HUES48 (cell line): ENCODE results near the gene SOX10.
"Not testable (repeated sequence)": the region's sequence is repeated elsewhere in the genome, so short reads cannot be mapped to it uniquely, and the experiment has no call there.

Experiments used
- H3K27ac ChIP-seq: one replicate; pipeline ENCODE4 v1.7.0; 2013; ENCODE audit warnings: low read depth, low read length, inconsistent platforms
- H3K27me3 ChIP-seq: 2 replicates; pipeline ENCODE4 v1.6.1; 2013; ENCODE audit warnings: mild to moderate bottlenecking, low read length; ENCODE audit not compliant: control insufficient read depth, insufficient read depth
- H3K36me3 ChIP-seq: 2 replicates; pipeline ENCODE4 v1.6.1; 2013; ENCODE audit warnings: low read length; ENCODE audit not compliant: control insufficient read depth, insufficient read depth
- H3K4me1 ChIP-seq: 2 replicates; pipeline ENCODE4 v1.6.1; 2013; ENCODE audit warnings: mild to moderate bottlenecking, low read length; ENCODE audit not compliant: control insufficient read depth, insufficient read depth
- H3K4me3 ChIP-seq: 2 replicates; pipeline ENCODE4 v1.5.1; 2013; ENCODE audit warnings: mild to moderate bottlenecking, low read depth, low read length
- H3K9ac ChIP-seq: 2 replicates; pipeline ENCODE4 v1.6.1; 2013; ENCODE audit warnings: mild to moderate bottlenecking, low read depth, low read length, moderate library complexity
- H3K9me3 ChIP-seq: 2 replicates; pipeline ENCODE4 v1.6.1; 2013; ENCODE audit warnings: low read length; ENCODE audit not compliant: control insufficient read depth, insufficient read depth

SOX10 gene

GRCh38 chr22:37955825-37956397 is 28.4 kb downstream of the SOX10 start:
- peaks cover 42% of the 10 kb centered on the region for H3K36me3 ChIP-seq

GRCh38 chr22:37954686-37955085 is 29.7 kb downstream of the SOX10 start:
- Histone ChIP-seq H3K27me3 (peaks cover 8% of the 10 kb centered on the region), H3K9ac (no peak overlapping the region), H3K9me3 (no peaks in the 10 kb centered on the region), H3K27ac (no peak overlapping the region), H3K36me3 (peaks cover 30% of the 10 kb centered on the region), H3K4me3 (peak overlapping the region; percentile 86), H3K4me1 (peaks cover 7% of the 10 kb centered on the region; the same call in 1 of the 2 replicates)

More at GRCh38 chr22:37955825-37956397, 28.4 kb downstream of the SOX10 start:
- not testable (repeated sequence) for H3K27ac ChIP-seq, H3K27me3 ChIP-seq, H3K9ac ChIP-seq, H3K4me3 ChIP-seq, H3K9me3 ChIP-seq, H3K4me1 ChIP-seq

GRCh38 chr22:37953437-37954179 is 30.7 kb downstream of the SOX10 start, which contains the start of the genes C22orf23 and POLR2F:
TSS of gene C22orf23 (minus strand) at chr22:37953601. CDS start at chr22:37953149, 452 bp downstream.
TSS of gene POLR2F (plus strand) at chr22:37953699. CDS start at chr22:37953788, 89 bp downstream.
- Histone ChIP-seq H3K36me3 (peaks cover 20% of the 10 kb centered on the region), H3K9me3 (no peaks in the 10 kb centered on the region), H3K27ac (peak within 1 kb of the TSS; percentile 32), H3K27me3 (peaks cover 8% of the 10 kb centered on the region), H3K4me3 (peak within 1 kb of the TSS; percentile 86), H3K4me1 (peaks cover 7% of the 10 kb centered on the region; the same call in 1 of the 2 replicates), H3K9ac (peak within 1 kb of the TSS; percentile 62)

- Histone ChIP-seq H3K9ac (no peak overlapping the region), H3K4me3 (peak overlapping the region; percentile 86), H3K36me3 (peaks cover 16% of the 10 kb centered on the region), H3K27me3 (peaks cover 8% of the 10 kb centered on the region), H3K9me3 (no peaks in the 10 kb centered on the region), H3K27ac (no peak overlapping the region), H3K4me1 (peaks cover 7% of the 10 kb centered on the region; the same call in 1 of the 2 replicates)
Observed at GRCh38 chr22:37953062-37953436, 31.3 kb downstream of the SOX10 start.

GRCh38 chr22:37952629-37953028 is 31.7 kb downstream of the SOX10 start:
- not testable (repeated sequence) for H3K4me1 ChIP-seq, H3K9me3 ChIP-seq, H3K9ac ChIP-seq, H3K27ac ChIP-seq, H3K27me3 ChIP-seq
- H3K36me3 ChIP-seq: peaks cover 12% of the 10 kb centered on the region
- peak overlapping the region; percentile 86 for H3K4me3 ChIP-seq

GRCh38 chr22:37951305-37951704 is 33.0 kb downstream of the SOX10 start:
- Histone ChIP-seq H3K4me1 (peaks cover 7% of the 10 kb centered on the region; the same call in 1 of the 2 replicates), H3K9ac (no peak overlapping the region), H3K27ac (no peak overlapping the region), H3K36me3 (no peaks in the 10 kb centered on the region), H3K4me3 (no peak overlapping the region), H3K27me3 (peaks cover 8% of the 10 kb centered on the region), H3K9me3 (no peaks in the 10 kb centered on the region)

- not testable (repeated sequence) for H3K27ac ChIP-seq, H3K9me3 ChIP-seq, H3K36me3 ChIP-seq, H3K4me1 ChIP-seq, H3K27me3 ChIP-seq, H3K9ac ChIP-seq, H3K4me3 ChIP-seq
Observed at GRCh38 chr22:37947142-37947795, 37.1 kb downstream of the SOX10 start.

- H3K27ac ChIP-seq: not testable (repeated sequence)
- peaks cover 13% of the 10 kb centered on the region; the same call in 1 of the 2 replicates for H3K36me3 ChIP-seq
Observed at GRCh38 chr22:37944423-37944822, 39.9 kb downstream of the SOX10 start.

GRCh38 chr22:37943825-37944198 is 40.5 kb downstream of the SOX10 start:
- Histone ChIP-seq H3K9ac (no peak overlapping the region), H3K27ac (no peak overlapping the region), H3K4me3 (no peak overlapping the region), H3K27me3 (no peaks in the 10 kb centered on the region), H3K4me1 (no peaks in the 10 kb centered on the region), H3K36me3 (peaks cover 19% of the 10 kb centered on the region), H3K9me3 (no peaks in the 10 kb centered on the region)

More at GRCh38 chr22:37944423-37944822, 39.9 kb downstream of the SOX10 start:
- H3K9me3 ChIP-seq, H3K27me3 ChIP-seq, H3K9ac ChIP-seq, H3K4me3 ChIP-seq, H3K4me1 ChIP-seq: not testable (repeated sequence)

- H3K36me3 ChIP-seq: peaks cover 19% of the 10 kb centered on the region
- no peak overlapping the region for H3K4me3 ChIP-seq
- H3K27ac ChIP-seq: no peak overlapping the region
- H3K27me3 ChIP-seq: no peaks in the 10 kb centered on the region
- H3K9ac ChIP-seq: no peak overlapping the region
- no peaks in the 10 kb centered on the region for H3K4me1 ChIP-seq
- no peaks in the 10 kb centered on the region for H3K9me3 ChIP-seq
Observed at GRCh38 chr22:37943136-37943824, 41.1 kb downstream of the SOX10 start.
